ENCODE measurements around the gene MALRD1.
"Not testable (repeated sequence)": the region's sequence is repeated elsewhere in the genome, so short reads cannot be mapped to it uniquely, and the experiment has no call there.

Gene MALRD1

DNA sequence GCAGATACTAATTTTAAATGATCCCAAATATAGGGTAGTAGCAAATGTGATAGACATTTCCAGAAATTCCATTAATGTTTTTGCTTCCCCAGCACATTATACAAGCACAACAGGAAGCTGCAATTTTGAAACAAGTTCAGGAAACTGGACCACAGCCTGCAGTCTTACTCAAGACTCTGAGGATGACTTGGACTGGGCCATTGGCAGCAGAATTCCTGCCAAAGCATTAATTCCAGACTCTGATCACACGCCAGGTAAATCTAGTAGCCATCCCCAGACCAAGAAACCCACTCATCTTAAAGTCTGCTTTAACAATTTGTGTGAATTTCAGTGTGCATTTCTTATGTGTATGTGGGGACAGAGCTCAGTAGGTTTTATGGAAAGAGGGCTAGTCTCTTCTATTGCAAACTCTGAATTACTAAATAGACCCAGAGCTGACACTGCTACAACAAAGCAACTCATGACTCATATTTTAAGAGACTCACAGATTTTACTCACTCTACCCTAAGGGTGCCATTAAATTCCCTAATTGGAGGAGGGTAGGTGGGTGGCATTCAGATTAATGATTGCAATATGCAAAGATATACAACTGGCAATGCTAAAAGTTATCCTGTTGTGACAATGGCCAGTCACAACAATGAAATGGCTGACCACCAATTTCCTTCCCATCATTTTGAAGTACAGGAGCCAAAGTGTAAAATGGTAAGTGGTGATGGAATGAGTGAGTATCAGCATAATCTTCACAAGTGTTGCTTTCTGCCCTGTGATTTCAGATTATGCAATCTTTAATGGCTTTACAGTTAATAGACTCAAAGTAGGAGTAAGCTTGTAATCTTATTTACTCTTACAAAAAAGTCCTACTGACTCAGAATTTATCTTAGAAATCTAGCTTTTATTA lies 450.0 kb downstream of the MALRD1 start:
- DNase-seq: no peak

DNA sequence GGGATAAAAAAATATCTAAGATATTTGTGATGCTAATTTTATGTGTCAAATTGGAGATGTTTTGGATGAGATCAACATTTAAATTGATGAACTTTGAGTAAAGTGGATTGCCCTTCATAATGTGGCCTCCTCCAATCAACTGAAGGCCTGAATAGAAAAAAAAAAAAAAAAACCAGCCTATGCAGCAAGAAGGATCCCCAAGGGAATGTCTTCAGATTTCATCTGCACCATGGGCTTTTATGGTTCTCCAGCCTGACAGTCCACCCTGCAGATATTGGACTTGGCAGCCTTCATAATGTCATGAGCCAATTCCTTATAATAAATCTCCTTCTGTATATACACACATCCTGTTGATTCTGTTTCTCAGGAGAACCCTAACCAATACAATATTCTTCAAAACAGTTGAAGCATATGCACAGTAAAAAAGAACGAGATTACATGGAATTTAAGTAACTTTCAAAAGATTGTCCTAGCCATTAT lies 450.7 kb downstream of the MALRD1 start:
- DNase-seq: no peak

DNA sequence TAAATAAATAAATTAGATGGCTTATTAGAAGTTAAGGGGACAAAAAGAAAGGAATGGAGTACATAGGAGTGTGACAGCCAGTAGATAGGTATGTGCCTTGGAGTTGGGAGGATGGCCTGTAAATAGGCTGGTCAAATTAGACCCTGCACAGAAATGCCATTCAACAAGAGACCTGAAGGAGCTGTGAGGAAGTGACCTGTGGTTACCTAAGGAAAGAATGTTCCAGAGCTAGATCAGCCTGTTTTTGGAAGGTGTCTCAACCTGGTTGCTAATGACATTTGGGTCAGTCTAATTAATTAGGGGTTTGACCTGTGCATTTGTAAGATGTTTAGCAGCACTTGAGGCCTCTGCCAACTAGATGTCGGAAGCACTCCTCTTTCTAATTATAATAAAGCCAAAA lies 452.4 kb downstream of the MALRD1 start:
- no peak for DNase-seq

DNA sequence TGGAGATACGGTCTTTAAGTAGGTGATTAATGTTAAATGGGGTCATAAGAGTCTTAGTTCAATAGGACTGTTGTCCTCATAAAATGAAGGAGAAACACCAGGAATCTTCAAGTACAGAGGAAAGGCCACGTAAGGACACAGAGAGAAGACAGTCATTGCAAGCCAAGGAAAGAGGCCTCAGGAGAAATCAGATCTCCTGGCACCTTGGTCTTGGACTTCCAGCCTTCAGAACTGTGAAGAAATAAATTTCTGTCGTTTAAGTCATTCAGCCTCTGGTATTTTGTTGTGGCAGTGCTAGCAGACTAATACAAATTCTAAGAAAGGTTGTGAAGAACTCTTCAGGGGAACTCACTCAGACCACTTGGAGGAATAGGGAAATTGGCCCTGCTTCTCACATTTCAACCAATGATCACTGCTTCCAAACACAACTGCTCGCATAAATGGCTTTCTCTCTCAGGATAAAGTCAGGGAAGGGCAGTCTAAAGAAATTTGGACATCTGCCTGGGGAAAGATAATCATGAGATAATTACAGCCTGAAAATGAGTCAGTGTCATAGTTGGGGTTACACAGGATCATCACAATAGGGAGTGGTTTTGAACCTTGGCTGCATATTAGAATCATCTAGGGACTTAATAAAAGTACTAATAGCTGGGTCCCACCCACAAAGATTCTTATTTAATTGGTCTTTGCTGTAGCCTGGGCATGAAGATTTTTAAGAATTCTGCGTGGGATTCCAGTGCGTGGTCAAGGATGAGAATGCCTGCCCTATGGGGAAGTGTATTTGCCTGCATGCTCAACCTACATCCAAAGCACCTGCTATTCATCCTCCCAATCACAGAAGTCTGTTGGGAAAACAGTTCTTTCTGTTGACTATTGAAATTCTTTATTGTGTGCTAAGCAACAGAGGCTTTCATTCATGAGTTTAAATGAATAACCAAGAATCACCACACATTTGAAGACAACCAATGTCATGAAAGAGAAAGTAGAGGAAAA lies 457.0 kb downstream of the MALRD1 start:
- no peak for DNase-seq

DNA sequence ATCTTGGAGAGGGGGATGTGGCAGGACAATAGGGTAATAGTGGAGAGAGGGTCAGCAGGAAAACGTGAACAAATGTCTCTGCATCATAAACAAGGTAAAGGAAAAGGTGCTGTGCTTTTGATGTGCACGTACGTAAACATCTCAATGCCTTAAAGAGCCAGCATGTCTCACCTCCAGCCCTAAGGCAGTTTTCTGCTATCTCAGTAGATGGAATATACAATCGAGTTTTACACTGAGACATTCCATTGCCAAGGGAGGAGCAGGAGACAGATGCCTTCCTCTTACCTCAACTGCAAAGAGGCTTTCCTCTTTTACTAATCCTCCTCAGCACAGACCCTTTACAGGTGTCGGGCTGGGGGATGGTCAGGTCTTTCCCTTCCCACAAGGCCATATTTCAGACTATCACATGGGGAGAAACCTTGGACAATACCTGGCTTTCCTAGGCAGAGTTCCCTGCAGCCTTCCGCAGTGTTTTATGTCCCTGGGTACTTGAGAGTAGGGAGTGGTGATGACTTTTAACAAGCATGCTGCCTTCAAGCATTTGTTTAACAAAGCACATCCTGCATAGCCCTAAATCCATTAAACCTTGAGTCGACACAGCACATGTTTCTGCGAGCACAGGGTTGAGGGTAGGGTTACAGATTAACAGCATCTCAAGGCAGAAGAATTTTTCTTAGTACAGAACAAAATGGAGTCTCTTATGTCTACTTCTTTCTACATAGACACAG lies 461.6 kb downstream of the MALRD1 start:
- DNase-seq: not testable (repeated sequence)

DNA sequence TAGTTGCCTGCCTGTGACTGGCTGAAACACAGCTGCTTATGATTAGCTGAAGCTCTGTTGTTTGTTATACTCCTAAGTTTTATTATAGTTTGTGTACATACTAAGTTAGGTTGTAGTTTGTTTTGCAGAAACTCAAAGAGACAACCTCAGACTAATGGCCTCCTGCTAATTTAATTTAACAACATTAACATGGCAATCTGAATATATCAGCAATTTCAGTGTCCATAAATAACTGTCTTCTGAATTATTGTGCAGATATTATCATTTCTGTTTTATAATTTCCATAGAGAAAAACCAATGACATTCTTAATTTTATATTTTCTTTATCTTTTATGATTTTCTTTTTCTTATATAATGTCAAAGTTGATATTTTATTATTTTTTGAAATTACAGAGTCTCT lies 469.5 kb downstream of the MALRD1 start:
- no peak for DNase-seq

DNA sequence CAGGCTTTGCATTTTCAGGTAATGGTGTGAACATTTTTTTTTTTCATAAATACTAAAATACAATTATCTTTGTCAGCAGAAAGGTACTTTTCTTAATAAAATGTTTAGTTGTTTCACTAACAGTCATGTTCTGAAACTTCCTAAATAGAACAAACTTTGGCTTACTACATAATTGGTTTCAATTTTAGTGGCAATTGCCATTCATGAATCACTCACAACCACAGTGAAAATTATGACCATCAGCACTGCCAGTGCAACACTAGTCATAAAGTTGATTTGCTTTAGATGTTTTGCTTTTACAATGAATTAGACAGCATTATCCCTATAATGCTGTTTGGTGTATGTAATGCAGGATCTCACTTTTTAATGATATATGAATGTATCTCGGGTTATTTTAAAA lies 470.0 kb downstream of the MALRD1 start:
- DNase-seq: no peak

DNA sequence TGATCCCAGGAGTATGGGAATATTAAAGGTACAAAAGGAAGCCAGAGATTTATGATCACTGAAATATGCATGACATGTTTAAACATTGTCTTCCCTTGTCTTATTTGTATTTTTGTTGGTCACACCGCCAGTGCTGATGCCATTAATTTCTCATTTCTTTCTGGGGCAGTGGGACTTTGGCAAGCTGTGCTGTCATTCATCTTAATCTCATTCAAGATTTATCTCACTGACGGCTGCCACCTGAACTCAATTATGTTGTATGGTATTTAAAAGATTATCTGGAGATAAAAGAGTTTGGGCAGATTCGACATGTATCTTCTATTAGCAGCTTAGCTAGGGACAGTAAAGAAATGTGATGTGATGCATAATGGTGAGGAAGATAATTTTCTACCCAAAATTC lies 482.7 kb downstream of the MALRD1 start:
- no peak for DNase-seq

DNA sequence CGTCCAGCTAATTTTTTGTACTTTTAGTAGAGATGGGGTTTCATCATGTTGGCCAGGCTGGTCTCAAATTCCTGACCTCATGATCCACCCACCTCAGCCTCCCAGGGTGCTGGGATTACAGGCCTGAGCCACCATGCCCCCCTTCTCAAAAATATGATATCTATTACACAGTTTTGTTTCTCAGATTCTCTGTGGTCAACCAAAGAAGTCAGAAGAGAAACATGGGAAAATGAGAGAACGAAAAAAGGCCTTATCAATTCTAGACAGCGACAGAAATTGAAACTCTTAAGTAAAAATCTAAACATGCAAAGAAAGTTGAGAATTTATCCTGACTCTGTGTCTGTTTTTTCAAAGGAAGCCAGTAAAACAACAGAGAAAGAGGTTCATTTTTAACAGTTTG lies 483.8 kb downstream of the MALRD1 start:
- DNase-seq: no peak

DNA sequence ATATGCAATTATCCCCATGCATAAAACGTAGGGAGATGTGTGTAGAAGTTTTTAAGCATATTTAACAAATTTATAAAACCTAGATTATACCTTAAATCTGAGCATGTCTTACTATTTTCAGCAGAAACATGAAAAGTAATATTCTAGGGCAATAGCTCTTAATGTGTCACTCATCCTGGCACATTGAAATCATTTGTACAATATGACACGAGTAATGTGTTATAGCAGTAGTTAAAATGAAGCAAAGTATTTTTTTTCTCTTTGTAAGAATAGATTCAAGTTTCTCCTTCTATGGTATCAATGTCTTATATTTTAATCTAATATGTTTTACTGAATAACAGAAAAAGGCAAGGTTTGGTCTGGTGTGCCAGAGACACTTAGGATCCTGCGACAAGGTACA lies 492.7 kb downstream of the MALRD1 start:
- no peak for DNase-seq

DNA sequence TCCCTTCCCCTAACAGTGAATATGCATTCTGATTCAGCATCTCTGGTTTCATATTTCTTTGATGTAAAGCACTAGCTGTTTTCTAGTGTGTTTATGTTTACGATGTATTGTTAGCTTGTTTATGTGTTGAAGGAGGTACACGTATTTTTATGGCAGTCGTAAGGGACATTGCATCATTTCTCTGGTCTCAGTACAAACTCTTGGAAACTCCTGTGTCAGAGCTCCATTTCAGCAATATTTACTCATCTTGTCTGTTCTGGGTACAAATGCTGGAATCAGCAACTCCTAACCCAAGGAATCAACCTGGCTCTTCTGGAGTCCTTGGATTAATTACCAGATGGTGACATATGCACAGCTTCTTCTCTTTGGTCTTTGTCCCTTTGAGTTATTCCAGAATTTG lies 497.6 kb downstream of the MALRD1 start:
- DNase-seq: no peak

DNA sequence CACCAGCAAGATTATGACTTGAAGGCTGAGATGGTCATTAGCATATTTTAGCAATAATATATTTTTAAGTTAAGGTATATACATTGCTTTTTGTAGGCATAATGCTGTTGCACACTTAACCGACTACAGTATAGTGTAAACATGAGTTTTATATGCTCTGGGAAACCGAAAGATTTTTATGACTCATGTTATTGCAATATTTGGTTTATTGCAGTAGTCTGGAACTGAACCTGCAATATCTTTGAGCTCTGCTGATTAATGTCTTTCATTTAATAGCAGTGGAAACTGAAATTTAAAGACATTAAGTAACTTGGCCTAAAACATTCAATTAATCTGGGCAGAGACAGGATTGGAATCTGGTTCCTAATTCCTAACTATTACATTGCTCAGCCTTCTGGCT lies 500.9 kb downstream of the MALRD1 start:
- no peak for DNase-seq

DNA sequence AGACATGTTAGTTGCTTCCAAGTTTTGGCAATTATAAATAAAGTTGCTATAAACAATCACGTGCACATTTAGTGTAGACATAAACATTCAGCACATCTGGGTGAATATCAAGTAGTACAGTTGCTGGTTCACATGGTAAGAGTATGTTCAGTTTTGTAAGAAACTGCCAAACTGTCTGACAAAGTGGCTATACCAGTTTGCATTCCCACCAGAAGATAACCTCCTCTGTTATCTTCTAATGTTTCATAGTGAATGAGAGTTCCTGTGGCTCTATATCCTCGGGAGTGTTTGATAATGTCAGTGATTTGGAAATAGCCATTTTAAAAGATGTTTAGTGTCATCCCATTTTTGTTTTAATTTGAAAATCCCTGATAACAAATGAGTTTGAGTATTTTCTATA lies 508.1 kb downstream of the MALRD1 start:
- DNase-seq: no peak

DNA sequence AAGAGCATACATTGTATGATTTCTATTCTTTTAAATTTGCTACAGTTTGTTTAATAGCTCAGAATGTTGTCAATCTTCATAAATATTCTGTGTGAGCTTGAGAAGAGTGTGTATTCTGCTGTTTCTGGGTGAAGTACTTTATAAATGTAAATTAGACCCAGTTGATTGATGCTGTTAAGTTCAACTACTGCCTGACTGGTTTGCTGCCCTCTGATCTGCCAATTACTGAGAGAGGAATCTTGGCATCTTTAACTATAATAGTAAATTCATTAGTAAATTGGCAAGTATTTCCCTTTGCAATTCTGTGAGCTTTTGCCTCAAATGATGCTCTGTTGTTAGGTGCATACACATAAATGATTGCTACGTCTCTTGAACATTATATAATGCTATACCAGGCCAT lies 512.6 kb downstream of the MALRD1 start:
- no peak for DNase-seq

DNA sequence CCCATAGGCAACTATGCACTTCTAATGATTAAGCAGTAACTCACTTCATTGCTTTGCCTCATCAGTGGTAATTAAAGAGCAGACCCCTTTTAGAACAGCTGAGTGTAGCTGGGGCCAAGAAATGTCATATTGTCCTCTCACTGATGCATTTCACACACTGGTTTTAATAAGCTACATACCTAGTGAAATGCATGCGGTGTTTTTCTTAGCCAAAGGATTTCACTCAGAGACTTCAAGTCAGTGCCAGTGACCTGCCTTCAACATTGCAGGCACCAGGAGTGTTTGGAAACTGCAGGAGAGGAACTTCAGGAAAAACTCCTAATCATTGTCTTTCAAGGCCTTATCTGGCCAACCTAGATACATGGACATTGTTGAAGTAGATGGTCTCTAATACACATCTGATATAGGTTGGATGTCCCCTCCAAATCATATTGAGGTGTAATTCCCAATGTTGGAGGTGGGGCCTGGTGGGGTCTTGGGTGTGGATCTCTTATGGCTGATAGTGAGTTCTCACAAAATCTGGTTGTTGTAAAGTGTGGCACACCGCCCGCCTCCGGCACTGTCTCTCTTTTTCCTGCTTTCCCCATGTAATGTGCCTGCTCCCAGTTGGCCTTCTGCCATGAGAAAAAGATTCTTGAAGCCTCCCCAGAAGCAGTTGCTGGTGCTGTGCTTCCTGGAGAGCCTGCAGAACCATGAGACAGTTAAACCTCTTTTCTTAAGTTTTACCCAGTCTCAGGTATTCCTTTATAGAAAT lies 515.0 kb downstream of the MALRD1 start:
- no peak for DNase-seq

DNA sequence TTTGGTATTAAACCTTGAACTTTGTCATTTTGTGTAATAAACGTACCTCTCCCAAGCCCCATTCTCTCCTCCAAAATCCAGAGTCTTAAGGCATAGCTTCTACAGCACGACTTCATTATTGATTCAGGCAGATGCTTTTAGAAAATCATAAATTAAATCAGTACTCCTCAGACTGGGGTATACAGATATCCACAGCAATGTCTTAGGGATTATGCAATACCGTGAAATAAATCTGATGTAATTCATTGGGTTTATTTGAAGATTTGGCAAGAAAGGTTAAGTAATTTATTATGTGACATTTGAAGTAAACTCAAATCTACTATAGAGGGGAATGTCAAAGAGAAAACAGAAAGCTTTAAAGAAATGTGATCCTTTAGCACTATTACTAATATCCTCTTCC lies 521.5 kb downstream of the MALRD1 start:
- DNase-seq: no peak

DNA sequence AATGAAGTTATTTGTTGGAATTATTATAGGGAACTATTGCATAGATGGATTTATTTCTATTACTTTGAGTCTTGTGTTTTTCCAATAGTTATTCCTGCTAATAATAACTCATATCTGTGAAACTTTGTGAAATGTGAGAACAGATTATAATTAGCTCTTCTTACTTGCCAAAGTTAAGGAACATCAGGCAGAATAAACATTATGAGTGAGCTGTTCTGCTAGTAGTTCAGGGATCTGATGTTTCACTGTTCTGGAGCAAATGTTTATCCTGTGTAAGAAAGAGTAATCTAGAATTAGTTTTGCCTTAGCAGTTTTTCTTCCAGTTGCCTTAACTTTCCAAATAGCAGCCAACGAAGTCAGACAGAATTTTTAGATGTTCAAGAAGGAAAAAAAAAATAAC lies 522.4 kb downstream of the MALRD1 start:
- no peak for DNase-seq

DNA sequence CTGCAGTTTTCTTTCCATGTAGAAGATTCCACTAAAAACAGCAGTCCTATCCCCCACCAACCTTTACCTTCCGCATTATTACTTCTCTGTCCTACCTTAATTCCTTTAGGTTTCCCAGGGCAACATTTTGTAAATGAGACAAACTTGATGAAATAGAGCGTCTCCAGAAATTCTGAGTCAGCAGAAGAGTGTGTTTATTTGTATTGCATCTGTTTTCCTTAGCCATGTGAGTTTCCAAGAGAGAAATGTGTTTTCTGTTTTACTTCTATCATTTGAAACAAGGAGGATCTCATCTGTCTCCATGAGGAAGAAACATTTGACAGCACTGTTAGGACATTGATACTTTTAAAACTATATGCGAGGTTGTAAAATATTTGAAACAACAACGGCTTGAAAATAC lies 523.5 kb downstream of the MALRD1 start:
- no peak for DNase-seq

DNA sequence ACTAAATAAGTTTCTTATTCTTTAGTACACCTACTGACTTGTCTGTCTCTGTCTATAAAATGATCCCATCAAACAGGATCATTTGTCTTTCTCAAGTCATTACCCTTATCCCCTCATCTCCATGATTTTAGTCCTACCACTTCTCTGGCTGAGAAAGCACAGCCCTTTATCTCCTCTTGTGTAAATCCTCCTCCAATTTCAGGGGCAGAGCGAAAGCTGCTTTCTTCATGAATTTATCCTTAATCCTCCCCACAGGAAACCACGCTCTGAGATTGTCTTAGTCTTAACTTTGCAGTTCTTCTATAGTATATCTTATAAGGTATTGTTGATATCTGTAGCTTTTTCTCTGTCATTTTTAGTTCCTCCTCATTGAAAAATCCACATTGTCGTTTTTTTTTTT lies 528.0 kb downstream of the MALRD1 start:
- no peak for DNase-seq

DNA sequence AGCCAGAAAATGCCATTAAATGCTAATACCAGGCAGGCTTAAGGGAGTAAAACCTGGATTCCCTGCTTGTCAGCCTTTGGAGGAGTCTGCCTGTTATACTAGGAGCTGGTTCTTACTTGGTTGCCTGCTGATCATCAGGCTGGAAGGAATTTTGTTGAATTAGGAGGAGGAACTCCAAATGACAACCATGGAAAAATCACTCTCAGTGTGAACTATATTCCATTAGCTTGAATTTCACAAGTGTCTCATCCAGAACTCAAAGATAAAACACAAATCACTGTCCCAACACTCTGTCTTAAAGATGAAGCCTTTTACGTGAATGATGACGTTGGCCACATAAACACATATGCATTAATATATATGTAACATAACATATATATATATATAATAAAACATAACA lies 528.8 kb downstream of the MALRD1 start:
- no peak for DNase-seq

DNA sequence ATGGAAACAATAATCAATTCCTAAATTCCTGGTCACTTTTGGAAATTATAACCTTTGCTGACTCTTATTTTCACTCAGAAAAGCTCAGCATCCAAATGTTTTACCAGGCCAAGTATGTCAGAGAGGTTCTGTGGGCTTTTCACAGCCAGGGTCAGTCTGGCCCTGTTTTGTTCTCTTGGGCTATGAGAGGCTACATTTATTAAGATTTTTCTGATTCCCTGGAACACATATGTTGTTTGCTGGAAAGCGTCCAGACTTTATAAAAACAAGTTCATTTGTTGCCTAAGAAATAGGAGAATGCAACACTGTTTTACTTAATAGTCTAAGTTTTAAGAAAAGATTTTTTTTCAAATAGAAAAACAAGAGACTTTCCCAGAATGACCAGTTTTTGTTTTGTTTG lies 529.2 kb downstream of the MALRD1 start:
- no peak for DNase-seq

DNA sequence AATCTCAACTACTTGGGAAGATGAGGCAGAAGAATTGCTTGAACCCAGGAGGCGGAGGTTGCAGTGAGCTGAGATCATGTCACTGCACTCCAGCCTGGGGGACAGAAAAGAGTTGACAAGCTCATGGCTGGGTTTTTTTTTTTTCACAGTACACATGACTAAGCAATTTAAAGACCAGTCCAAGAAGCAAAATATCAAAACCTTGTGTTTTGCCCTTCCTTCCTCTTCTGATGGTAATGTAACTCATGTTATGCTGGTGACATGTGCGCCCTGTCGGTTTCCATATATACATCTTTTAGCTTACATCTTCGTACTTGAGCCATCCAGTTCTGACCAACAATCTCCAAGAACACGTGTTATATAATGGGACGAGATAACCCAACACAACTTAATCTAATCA lies 530.0 kb downstream of the MALRD1 start:
- DNase-seq: no peak
